ENCODE results near the gene CYB5R2.

DNA sequence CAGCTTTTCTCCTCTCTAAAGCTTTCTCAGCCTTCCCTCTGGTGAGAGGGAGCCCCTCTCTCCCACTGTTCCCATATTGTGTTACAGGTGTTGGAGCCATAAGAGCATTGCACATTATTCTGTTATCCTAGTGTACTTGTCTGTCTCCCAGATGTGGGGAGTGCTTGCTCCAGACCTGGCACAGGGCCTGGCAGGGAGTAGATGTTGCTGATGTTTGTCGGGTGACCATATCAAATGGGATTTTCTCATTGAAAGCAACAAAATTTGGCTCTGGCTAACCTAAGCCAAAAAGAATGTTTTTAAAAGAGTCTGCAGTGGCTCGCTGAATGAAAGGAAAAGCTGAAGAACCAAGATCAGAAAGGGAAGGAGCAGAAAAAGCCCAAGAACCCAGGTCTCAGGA, 41.1 kb downstream of the CYB5R2 start:
- TF ChIP-seq POLR2AphosphoS5 (IDR thresholded peaks at IDR 0.05; ENCODE audit: borderline replicate concordance, low read depth, low read length) (no peak), EZH2 (IDR thresholded peaks at IDR 0.05) (no peak), FOXP2 (optimal IDR thresholded peaks at IDR 0.05; ENCODE audit: control extremely low read depth, extremely low read length, insufficient read depth) (no peak)
